SK-N-SH (cell line): ENCODE data around the gene PIGL.

Source experiments
- CTCF ChIP-seq: fragments of 200-600 bp; sonication (generic); IDR thresholded peaks from 2 replicates; pipeline ENCODE4 v1.6.1; 2017; ENCODE audit warnings: antibody characterized with exemption, mild to moderate bottlenecking, moderate library complexity
- FOSL2 ChIP-seq: IDR thresholded peaks from 2 replicates; pipeline ENCODE4 v1.4.0; 2012; ENCODE audit warnings: low read depth, mild to moderate bottlenecking, moderate library complexity, borderline replicate concordance
- JUND ChIP-seq: IDR thresholded peaks from 2 replicates; pipeline ENCODE4 v1.4.0; 2012
- MAX ChIP-seq: IDR thresholded peaks from 2 replicates; pipeline ENCODE4 v1.4.0; 2012; ENCODE audit warnings: low read depth
- NFIC ChIP-seq: IDR thresholded peaks from 2 replicates; pipeline ENCODE4 v1.4.0; 2012; ENCODE audit warnings: borderline replicate concordance
- RAD21 ChIP-seq: IDR thresholded peaks from 2 replicates; pipeline ENCODE4 v1.6.1; 2012; ENCODE audit warnings: mild to moderate bottlenecking, low read length
- RFX5 ChIP-seq: IDR thresholded peaks from 2 replicates; pipeline ENCODE4 v1.6.1; 2012; ENCODE audit warnings: mild to moderate bottlenecking, improper control_type of control experiment, low read length
- RXRA ChIP-seq: IDR thresholded peaks from 2 replicates; pipeline ENCODE4 v1.4.0; 2012; ENCODE audit warnings: low read depth, mild to moderate bottlenecking, borderline replicate concordance
- TF ChIP-seq, protein P1 (sequence below): IDR thresholded peaks from 2 replicates; pipeline ENCODE4 v1.4.0; 2012; ENCODE audit warnings: low read depth, borderline replicate concordance

DNA sequence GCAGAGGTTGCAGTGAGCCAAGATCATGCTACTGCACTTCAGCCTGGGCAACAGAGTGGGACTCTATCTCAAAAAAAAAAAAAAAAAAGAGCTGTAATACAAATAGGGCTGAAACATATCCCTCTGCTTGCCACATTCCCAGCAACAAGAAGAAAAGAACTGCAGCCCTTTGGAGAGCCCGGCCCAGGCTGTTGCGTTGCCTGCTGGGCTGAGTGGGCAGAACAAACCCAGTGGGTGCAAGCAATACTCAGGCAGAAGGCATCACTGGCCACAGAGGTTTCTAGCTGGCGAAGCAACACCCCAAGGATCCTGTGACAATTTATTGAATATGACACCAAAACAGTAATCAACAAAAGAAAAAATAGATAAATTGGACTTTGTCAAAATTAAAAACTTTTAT is 44.0 kb downstream of the PIGL start:
- TF ChIP-seq RFX5, result no peak
- no peak for TF ChIP-seq MAX
- no peak for TF ChIP-seq FOSL2
- no peak for TF ChIP-seq CTCF
- no peak for TF ChIP-seq RXRA
- TF ChIP-seq NFIC, result no peak
- no peak for TF ChIP-seq RAD21
- TF ChIP-seq, protein P1, sequence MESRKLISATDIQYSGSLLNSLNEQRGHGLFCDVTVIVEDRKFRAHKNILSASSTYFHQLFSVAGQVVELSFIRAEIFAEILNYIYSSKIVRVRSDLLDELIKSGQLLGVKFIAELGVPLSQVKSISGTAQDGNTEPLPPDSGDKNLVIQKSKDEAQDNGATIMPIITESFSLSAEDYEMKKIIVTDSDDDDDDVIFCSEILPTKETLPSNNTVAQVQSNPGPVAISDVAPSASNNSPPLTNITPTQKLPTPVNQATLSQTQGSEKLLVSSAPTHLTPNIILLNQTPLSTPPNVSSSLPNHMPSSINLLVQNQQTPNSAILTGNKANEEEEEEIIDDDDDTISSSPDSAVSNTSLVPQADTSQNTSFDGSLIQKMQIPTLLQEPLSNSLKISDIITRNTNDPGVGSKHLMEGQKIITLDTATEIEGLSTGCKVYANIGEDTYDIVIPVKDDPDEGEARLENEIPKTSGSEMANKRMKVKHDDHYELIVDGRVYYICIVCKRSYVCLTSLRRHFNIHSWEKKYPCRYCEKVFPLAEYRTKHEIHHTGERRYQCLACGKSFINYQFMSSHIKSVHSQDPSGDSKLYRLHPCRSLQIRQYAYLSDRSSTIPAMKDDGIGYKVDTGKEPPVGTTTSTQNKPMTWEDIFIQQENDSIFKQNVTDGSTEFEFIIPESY, result no peak
- no peak for TF ChIP-seq JUND
